ENCODE measurements around the gene KCNH1. TPM values are rescaled to one million over a fixed set of nuclear protein-coding genes. Genes with fewer than 3 reads are reported as not detected.
A peak's percentile ranks its signal among the peaks of the same experiment; 100 is the strongest.

The KCNH1 gene
- polyA plus RNA-seq, 1 of the 3 experiments (the other 2 are of a cell fraction): 0.08 TPM

DNA sequence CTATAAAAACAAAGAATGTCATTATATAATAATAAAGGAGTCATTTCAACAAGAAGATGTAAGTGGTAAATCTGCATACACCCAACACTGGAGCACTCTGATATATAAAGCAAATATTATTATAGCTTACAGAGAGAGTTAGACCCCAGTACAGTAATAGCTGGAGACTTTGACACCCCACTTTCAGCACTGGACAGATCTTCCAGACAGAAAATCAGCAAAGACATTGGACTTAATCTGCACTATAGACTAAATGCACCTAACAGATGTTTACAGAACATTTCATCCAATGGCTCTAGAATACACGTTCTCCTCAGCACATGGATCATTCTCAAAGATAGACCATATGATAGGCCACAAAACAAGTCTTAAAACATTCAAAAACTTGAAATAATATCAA is 20.0 kb upstream of the KCNH1 start:
- CTCF ChIA-PET: interaction anchor here (0.7 to 1.7 kb wide), 2 partner anchors 18 to 20 kb away, joined by 3 to 6 read pairs; partner anchors contain the start of gene KCNH1

GRCh38 chr1:211148366-211148765 is 14.4 kb upstream of the KCNH1 start:
- H3K9me3 ChIP-seq: no peaks in the 10 kb centered on the region
- H3K4me3 ChIP-seq (ENCODE audit: low read depth in 2 of 2, low read length in 1 of 2): no peak overlapping the region
- H3K9ac ChIP-seq: no peak overlapping the region
- ChIA-PET POLR2A (no interaction called here), CTCF (interaction anchor here (0.9 to 5.1 kb wide), 2 partner anchors 14 to 742 kb away, joined by 3 to 36 read pairs; partner anchors contain the start of gene KCNH1)
- TF ChIP-seq CHD2 (IDR thresholded peaks at IDR 0.05; ENCODE audit: low read length, partially characterized antibody) (no peak), FOXM1 (IDR thresholded peaks at IDR 0.05; ENCODE audit: low read depth) (no peak), REST (IDR thresholded peaks at IDR 0.05; ENCODE audit: low read depth, low read length) (no peak), TEAD4 (IDR thresholded peaks at IDR 0.05; ENCODE audit: borderline replicate concordance, insufficient read depth) (no peak), FOXJ3 (CRISPR knock-in tag; IDR thresholded peaks at IDR 0.05) (no peak), RFX5 (IDR thresholded peaks at IDR 0.05; ENCODE audit: low read length) (no peak), YY1 (IDR thresholded peaks at IDR 0.05; ENCODE audit: low read depth) (no peak), RXRA (IDR thresholded peaks at IDR 0.05; ENCODE audit: borderline replicate concordance, low read depth) (no peak), TAF1 (IDR thresholded peaks at IDR 0.05; ENCODE audit: borderline replicate concordance, low read depth, low read length) (no peak), NFIC (IDR thresholded peaks at IDR 0.05; ENCODE audit: borderline replicate concordance) (no peak), MXI1 (IDR thresholded peaks at IDR 0.05; ENCODE audit: low read depth, low read length) (no peak)
- TF ChIP-seq, protein P1, sequence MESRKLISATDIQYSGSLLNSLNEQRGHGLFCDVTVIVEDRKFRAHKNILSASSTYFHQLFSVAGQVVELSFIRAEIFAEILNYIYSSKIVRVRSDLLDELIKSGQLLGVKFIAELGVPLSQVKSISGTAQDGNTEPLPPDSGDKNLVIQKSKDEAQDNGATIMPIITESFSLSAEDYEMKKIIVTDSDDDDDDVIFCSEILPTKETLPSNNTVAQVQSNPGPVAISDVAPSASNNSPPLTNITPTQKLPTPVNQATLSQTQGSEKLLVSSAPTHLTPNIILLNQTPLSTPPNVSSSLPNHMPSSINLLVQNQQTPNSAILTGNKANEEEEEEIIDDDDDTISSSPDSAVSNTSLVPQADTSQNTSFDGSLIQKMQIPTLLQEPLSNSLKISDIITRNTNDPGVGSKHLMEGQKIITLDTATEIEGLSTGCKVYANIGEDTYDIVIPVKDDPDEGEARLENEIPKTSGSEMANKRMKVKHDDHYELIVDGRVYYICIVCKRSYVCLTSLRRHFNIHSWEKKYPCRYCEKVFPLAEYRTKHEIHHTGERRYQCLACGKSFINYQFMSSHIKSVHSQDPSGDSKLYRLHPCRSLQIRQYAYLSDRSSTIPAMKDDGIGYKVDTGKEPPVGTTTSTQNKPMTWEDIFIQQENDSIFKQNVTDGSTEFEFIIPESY (IDR thresholded peaks at IDR 0.05; ENCODE audit: borderline replicate concordance, low read depth): no peak
- H3K79me2 ChIP-seq (ENCODE audit: insufficient read depth): no peaks in the 10 kb centered on the region
- H3K27me3 ChIP-seq (ENCODE audit: insufficient read depth): no peaks in the 10 kb centered on the region
- no peak overlapping the region for H3K4me2 ChIP-seq
- H3K27ac ChIP-seq (ENCODE audit: low read depth in 2 of 2, low read length in 1 of 2): no peak overlapping the region
- H3K36me3 ChIP-seq (replicated peaks in 1 of 2; ENCODE audit: control insufficient read depth in 1 of 2, insufficient read depth in 2 of 2, low read length in 1 of 2): no peaks in the 10 kb centered on the region
- no peaks in the 10 kb centered on the region for H4K20me1 ChIP-seq (ENCODE audit: insufficient read depth)
- no peaks in the 10 kb centered on the region for H3K9me2 ChIP-seq
- 47% methylated on average over 5 of the region's 5 CpGs for WGBS (ENCODE audit: low lambda C conversion rate)
- H2AFZ ChIP-seq (ENCODE audit: low read depth): no peak overlapping the region
- H3K4me1 ChIP-seq (ENCODE audit: control insufficient read depth in 1 of 2, insufficient read depth in 2 of 2, low read depth in 1 of 2, low read length in 1 of 2): no peaks in the 10 kb centered on the region; a peak in 1 of 4 replicates
- H3F3A ChIP-seq (replicated peaks; ENCODE audit: insufficient read depth): no peaks in the 10 kb centered on the region
- no peak for DNase-seq

More for the DNA sequence above, 20.0 kb upstream of the KCNH1 start:
- H3F3A ChIP-seq (replicated peaks; ENCODE audit: insufficient read depth): no peaks in the 10 kb centered on the region
- H3K9ac ChIP-seq: no peak overlapping the region
- H3K9me3 ChIP-seq: 0 out of 2 replicates have a peak, but pooled peaks cover 4% of the 10 kb centered on the region
- no peaks in the 10 kb centered on the region for H3K36me3 ChIP-seq (replicated peaks in 1 of 2; ENCODE audit: control insufficient read depth in 1 of 2, insufficient read depth in 2 of 2, low read length in 1 of 2)
- DNase-seq: no peak
- WGBS (ENCODE audit: low lambda C conversion rate): 29% methylated on average over 1 of the region's 1 CpG
- TF ChIP-seq REST (IDR thresholded peaks at IDR 0.05; ENCODE audit: low read depth, low read length) (peak; percentile 84), EP300 (IDR thresholded peaks at IDR 0.05; ENCODE audit: borderline replicate concordance in 1 of 2, low read depth in 1 of 2, low read length in 1 of 2) (no peak)
- no peaks in the 10 kb centered on the region for H4K20me1 ChIP-seq (ENCODE audit: insufficient read depth)
- no peak overlapping the region for H3K4me2 ChIP-seq
- no peaks in the 10 kb centered on the region; a peak in 1 of 4 replicates for H3K4me1 ChIP-seq (ENCODE audit: control insufficient read depth in 1 of 2, insufficient read depth in 2 of 2, low read depth in 1 of 2, low read length in 1 of 2)
- H3K27me3 ChIP-seq (ENCODE audit: insufficient read depth): no peaks in the 10 kb centered on the region
- no peak overlapping the region for H2AFZ ChIP-seq (ENCODE audit: low read depth)
- no peak overlapping the region for H3K27ac ChIP-seq (ENCODE audit: low read depth in 2 of 2, low read length in 1 of 2)
- no peaks in the 10 kb centered on the region for H3K9me2 ChIP-seq
- no peak overlapping the region for H3K4me3 ChIP-seq (ENCODE audit: low read depth in 2 of 2, low read length in 1 of 2)
- no peaks in the 10 kb centered on the region for H3K79me2 ChIP-seq (ENCODE audit: insufficient read depth)
- POLR2A ChIA-PET: no interaction called here
